Duodenal mucosa (tissue), 2 donors: ENCODE measurements around the gene EFHD1.

Source experiments
- H3K27ac ChIP-seq: one replicate; pipeline ENCODE4 v1.7.0; 2013; ENCODE audit warnings: low read depth, low read length
- H3K27me3 ChIP-seq, 2 donors: one replicate each; pipeline ENCODE4 v1.7.0; 2013; ENCODE audit warnings: low read length in 2 of 2, control low read depth in 1 of 2; ENCODE audit not compliant: insufficient read depth in 2 of 2, control insufficient read depth in 1 of 2
- H3K36me3 ChIP-seq, 2 donors: one replicate each; pipeline ENCODE4 v1.7.0; 2013; ENCODE audit warnings: low read length in 2 of 2, control low read depth in 1 of 2; ENCODE audit not compliant: insufficient read depth in 2 of 2, control insufficient read depth in 1 of 2
- H3K4me1 ChIP-seq, 2 donors: one replicate each; pipeline ENCODE4 v1.7.0; 2013; ENCODE audit warnings: low read length in 2 of 2, control low read depth in 1 of 2; ENCODE audit not compliant: insufficient read depth in 2 of 2, control insufficient read depth in 1 of 2
- H3K4me3 ChIP-seq, 2 donors: one replicate each; pipeline ENCODE4 v1.7.0; 2013; ENCODE audit warnings: low read length in 2 of 2, low read depth in 1 of 2
- H3K9ac ChIP-seq, 2 donors: one replicate each; pipeline ENCODE4 v1.7.0; 2013; ENCODE audit warnings: low read length in 2 of 2, low read depth in 1 of 2
- H3K9me3 ChIP-seq, 2 donors: one replicate each; pipeline ENCODE4 v1.7.0; 2013; ENCODE audit warnings: low read length in 2 of 2, control low read depth in 1 of 2; ENCODE audit not compliant: control insufficient read depth in 1 of 2

EFHD1 gene

GRCh38 chr2:232598293-232598692, 35.1 kb upstream of the EFHD1 start:
- no peak overlapping the region for H3K9ac ChIP-seq
- no peaks in the 10 kb centered on the region for H3K36me3 ChIP-seq
- no peaks in the 10 kb centered on the region for H3K27me3 ChIP-seq
- no peaks in the 10 kb centered on the region for H3K9me3 ChIP-seq
- no peak overlapping the region for H3K4me3 ChIP-seq
- H3K27ac ChIP-seq = no peak overlapping the region
- peaks cover 12 to 13% of the 10 kb centered on the region in 2 donors for H3K4me1 ChIP-seq

DNA sequence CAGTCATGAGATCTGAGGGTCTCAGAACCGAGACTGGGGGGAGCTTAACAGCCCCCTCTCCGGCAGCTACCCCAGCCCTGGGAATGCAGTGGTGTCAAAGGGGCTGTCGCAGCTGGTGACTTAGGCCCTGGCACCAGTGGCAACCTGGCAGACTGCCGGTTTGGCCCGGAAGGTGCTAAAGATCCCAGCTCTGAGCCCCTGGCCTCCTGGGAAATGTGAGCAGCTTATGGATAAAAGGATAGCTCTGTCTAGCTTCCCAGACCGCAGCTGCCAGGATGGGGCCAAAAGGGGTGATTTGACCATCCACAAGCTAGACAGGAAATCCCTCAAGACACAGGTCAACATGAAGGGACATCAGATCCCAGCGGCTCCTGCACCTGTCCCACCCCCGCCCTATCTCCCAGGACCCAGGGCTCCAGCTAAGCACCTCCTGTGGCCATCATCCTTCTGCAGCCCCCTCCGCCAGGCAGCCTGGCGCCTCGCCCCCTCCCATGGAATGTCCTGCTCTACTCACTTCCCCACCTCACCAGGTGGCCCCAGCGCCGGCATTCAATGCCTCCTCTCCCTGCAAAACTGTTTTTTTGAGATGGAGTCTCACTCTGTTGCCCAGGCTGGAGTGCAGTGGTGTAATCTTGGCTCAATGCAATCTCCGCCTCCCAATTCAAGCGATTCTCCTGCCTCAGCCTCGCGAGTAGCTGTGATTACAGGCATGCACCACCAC, 33.2 kb upstream of the EFHD1 start:
- H3K27ac ChIP-seq = no peak overlapping the region
- no peaks in the 10 kb centered on the region for H3K27me3 ChIP-seq
- no peaks in the 10 kb centered on the region for H3K9me3 ChIP-seq
- H3K36me3 ChIP-seq = no peaks in the 10 kb centered on the region
- no peak overlapping the region for H3K4me3 ChIP-seq
- H3K4me1 ChIP-seq = no peaks in the 10 kb centered on the region
- no peak overlapping the region for H3K9ac ChIP-seq

- H3K36me3 ChIP-seq = no peaks in the 10 kb centered on the region
- no peak overlapping the region for H3K9ac ChIP-seq
- H3K4me3 ChIP-seq = no peak overlapping the region
- no peaks in the 10 kb centered on the region for H3K27me3 ChIP-seq
- H3K27ac ChIP-seq = no peak overlapping the region
- H3K4me1 ChIP-seq = peaks cover 0 to 3% of the 10 kb centered on the region in 2 donors
- no peaks in the 10 kb centered on the region for H3K9me3 ChIP-seq
These were observed 30.1 kb upstream of the EFHD1 start for GRCh38 chr2:232603283-232603682.

GRCh38 chr2:232604535-232604934, 28.9 kb upstream of the EFHD1 start:
- Histone ChIP-seq H3K4me3 (no peak overlapping the region), H3K9me3 (no peaks in the 10 kb centered on the region), H3K36me3 (no peaks in the 10 kb centered on the region), H3K27me3 (no peaks in the 10 kb centered on the region), H3K4me1 (peaks cover 0 to 3% of the 10 kb centered on the region in 2 donors), H3K9ac (no peak overlapping the region), H3K27ac (no peak overlapping the region)

DNA sequence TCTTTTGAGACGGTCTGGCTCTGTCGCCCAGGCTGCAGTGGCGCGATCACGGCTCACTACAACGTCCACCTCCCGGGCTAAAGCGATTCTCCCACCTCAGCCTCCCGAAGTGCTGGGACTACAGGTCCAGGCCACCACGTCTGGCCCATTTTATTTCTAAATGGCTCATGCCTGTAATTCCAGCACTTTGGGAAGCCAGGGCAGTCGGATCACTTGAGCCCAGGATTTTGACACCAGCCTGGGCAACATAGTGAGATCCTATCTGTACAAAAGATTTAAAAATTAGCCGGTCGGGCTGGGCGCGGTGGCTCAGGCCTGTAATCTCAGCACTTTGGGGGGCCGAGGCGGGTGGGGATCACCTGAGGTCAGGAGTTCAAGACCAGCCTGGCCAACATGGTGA, 26.4 kb upstream of the EFHD1 start:
- H3K27me3 ChIP-seq = no peaks in the 10 kb centered on the region
- no peak overlapping the region for H3K27ac ChIP-seq
- no peaks in the 10 kb centered on the region for H3K36me3 ChIP-seq
- H3K4me3 ChIP-seq = no peak overlapping the region
- peaks cover 0 to 3% of the 10 kb centered on the region in 2 donors for H3K4me1 ChIP-seq
- no peaks in the 10 kb centered on the region for H3K9me3 ChIP-seq
- no peak overlapping the region for H3K9ac ChIP-seq

GRCh38 chr2:232609607-232610006, 23.8 kb upstream of the EFHD1 start:
- Histone ChIP-seq H3K36me3 (no peaks in the 10 kb centered on the region), H3K27ac (no peak overlapping the region), H3K9me3 (no peaks in the 10 kb centered on the region), H3K4me1 (peaks cover 0 to 3% of the 10 kb centered on the region in 2 donors), H3K9ac (no peak overlapping the region), H3K27me3 (no peaks in the 10 kb centered on the region), H3K4me3 (no peak overlapping the region)

GRCh38 chr2:232610081-232610480, 23.3 kb upstream of the EFHD1 start:
- Histone ChIP-seq H3K36me3 (no peaks in the 10 kb centered on the region), H3K27ac (no peak overlapping the region), H3K27me3 (no peaks in the 10 kb centered on the region), H3K4me1 (peaks cover 0 to 3% of the 10 kb centered on the region in 2 donors), H3K4me3 (no peak overlapping the region), H3K9me3 (no peaks in the 10 kb centered on the region), H3K9ac (no peak overlapping the region)

DNA sequence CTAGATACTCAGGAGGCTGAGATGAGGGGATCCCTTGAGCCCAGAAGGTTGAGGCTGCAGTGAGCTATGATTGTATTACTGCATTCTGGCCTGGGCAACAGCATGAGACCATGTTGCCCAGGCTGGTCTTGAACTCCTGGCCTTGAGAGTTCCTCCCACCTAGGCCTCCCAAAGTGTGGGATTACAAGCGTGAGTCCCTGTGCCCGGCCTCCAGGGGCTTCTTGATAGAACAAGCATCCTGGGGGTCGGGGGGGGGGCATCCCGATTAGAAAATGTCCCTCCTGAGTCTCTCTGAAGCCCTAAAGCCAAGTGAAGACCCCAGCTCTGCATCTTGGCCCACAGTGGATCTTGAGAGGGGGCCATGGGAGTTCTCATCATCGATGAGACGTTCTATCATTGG, 22.3 kb upstream of the EFHD1 start:
- no peak overlapping the region for H3K9ac ChIP-seq
- H3K9me3 ChIP-seq = no peaks in the 10 kb centered on the region
- no peak overlapping the region for H3K4me3 ChIP-seq
- H3K36me3 ChIP-seq = no peaks in the 10 kb centered on the region
- H3K4me1 ChIP-seq = peaks cover 0 to 3% of the 10 kb centered on the region in 2 donors
- no peaks in the 10 kb centered on the region for H3K27me3 ChIP-seq
- H3K27ac ChIP-seq = no peak overlapping the region

GRCh38 chr2:232611559-232612218, 21.7 kb upstream of the EFHD1 start:
- no peak overlapping the region for H3K9ac ChIP-seq
- H3K4me3 ChIP-seq = no peak overlapping the region
- no peaks in the 10 kb centered on the region for H3K4me1 ChIP-seq
- no peaks in the 10 kb centered on the region for H3K27me3 ChIP-seq
- no peaks in the 10 kb centered on the region for H3K9me3 ChIP-seq
- H3K27ac ChIP-seq = no peak overlapping the region
- H3K36me3 ChIP-seq = no peaks in the 10 kb centered on the region

- no peaks in the 10 kb centered on the region for H3K4me1 ChIP-seq
- H3K27me3 ChIP-seq = no peaks in the 10 kb centered on the region
- no peak overlapping the region for H3K27ac ChIP-seq
- H3K9ac ChIP-seq = no peak overlapping the region
- H3K4me3 ChIP-seq = no peak overlapping the region
- H3K36me3 ChIP-seq = no peaks in the 10 kb centered on the region
- no peaks in the 10 kb centered on the region for H3K9me3 ChIP-seq
These were observed 19.8 kb upstream of the EFHD1 start for GRCh38 chr2:232613538-232614134.
